Activated CD8-positive, alpha-beta memory T cell treated with anti-CD3 and anti-CD28 coated beads for 24 hours (primary cell): ENCODE data around the gene CRTC3.
"Not testable (repeated sequence)": the region's sequence is repeated elsewhere in the genome, so short reads cannot be mapped to it uniquely, and the experiment has no call there.

Experiments used
- DNase-seq: peaks from one replicate; pipeline ENCODE4 v3.0.0-alpha.2; 2020

The CRTC3 gene

GRCh38 chr15:90680371-90680935, 150.7 kb downstream of the CRTC3 start:
- no peak for DNase-seq

- DNase-seq = no peak
Observed at GRCh38 chr15:90681056-90681455, 151.3 kb downstream of the CRTC3 start.

DNA sequence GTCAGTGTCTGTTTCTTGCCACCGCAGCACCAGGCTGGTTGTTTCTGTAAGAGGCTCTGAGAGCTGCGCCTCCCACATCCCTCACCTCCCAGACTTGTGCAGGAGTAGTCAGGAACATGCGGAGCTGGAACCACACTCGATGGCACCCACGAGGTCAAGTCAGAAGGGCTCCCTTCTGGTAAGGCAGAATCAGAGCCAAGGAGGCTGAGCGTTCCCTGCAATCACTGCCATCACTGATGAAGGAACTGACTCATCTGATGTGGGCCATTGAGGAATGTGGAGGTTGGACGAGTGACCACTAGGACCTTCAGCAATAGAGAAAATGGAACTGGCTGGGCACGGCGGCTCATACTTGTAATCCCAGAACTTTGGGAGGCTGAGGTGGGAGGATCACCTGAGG, 151.8 kb downstream of the CRTC3 start:
- DNase-seq = no peak

DNA sequence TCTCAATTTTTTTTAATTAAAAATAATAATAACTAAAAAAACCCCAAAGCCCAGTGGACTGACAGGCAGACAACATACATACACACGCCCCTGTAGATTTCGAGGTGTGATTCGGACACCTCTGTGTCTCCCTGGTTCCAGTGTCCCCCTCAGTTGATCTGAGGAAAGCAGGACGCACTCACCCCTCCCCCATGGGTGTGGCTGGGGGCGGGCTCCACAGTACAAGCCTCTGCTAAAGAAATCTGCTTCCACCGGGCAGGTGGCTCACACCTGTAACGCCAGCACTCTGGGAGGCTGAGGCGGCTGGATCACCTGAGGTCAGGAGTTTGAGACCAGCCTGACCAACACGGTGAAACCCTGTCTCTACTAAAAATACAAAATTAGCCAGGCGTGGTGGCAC, 153.6 kb downstream of the CRTC3 start:
- DNase-seq = no peak

GRCh38 chr15:90683876-90684275, 154.2 kb downstream of the CRTC3 start:
- no peak for DNase-seq

- DNase-seq = no peak
Observed at GRCh38 chr15:90684281-90684680, 154.6 kb downstream of the CRTC3 start.

DNA sequence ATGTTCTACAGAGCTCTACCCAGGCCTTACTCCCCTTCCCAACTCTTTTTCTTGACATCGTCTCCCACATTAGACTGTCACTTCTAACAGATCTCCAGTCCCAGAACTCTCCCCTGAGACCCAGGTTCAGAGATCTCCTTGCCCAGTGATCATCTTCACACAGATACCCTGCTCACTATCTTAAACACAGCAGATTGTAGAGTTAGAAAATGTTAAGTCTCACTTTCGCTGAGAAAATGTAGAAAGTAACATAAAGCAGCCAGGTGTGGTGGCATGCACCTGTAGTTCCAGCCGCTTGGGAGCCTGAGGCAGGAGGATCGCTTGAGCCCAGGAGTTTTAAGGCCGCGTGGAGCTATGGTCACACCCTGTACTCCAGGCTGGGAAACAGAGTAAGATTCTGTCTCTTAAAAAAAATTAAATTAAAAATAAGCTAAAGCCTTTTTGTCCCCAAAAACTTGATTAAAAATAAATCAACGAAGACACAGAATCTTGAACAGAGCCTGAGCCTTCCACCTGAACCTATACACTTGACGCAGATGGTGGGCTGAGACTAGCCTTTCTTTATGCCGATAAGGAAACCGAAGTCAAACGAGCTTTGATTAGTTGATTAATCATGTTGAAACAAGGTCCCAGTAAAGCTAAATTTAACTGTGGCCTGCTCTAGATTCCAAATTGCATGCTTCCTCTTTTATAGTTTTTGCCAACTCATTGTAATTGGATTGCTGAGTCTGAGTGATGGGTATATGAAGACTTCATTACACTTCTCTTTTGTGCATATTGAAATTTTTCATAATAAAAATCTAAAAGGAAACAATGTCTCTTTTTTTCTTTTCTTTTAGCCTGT, 156.1 kb downstream of the CRTC3 start:
- DNase-seq = no peak

DNA sequence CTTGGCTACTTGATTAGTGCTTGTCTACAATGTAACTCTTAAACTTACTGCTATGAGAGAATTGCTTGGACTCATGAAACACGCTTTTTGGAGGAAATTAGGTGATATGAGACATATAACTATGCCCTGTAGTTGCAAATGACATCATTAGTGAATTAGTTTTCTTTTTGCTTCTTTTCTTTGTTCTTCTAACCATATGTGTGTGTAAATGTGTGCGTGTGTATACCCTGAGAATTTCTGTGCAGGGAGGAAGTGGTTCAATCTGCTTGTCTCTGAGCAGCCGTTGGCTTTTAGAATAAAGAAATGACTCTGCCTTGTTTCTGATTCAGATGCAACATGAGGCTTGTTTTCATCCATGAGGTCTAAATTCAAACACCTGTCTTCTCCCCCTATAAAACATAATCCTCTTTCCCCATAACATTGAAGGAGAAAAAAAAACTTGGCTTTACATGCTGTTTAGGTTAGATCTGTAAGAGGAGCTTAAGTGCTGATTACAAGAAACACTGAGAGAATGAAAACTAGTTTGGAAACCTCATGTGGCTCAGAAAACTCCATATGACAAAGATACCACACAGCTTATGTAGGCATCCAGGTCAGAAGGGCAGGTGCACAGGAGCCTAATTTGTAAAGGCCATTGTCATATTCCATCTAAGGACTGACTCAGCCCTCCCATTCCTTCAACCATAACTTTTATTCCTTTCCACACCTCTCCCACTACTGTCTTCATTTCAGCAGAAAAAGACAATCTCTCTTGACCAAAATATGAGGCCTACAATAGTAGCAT, 156.9 kb downstream of the CRTC3 start:
- DNase-seq = no peak

DNA sequence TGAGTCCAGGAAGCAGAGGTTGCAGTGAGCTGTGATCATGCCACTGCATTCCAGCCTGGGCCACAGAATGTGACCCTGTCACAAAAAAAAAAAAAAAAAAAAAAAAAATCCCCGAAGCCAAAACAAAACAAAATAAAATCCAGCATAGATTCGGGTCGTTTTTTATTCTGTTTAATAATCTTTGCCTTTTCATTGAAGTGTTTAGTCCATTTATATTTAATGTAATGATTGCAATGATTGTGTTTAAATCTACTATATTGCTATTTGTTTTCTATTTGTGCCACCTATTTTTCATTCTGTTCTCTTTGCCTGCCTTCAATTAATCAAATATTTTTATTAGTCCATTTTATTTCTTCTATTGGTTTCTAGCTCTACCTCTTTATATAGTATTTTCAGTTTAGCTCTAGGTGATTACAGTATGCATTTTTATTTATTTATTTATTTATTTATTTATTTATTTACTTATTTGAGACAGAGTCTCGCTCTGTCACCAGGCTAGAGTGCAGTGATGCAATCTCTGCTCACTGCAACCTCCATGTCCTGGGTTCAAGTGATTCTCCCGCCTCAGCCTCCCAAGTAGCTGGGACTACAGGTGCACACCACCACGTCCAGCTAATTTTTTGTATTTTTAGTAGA, 159.7 kb downstream of the CRTC3 start:
- not testable (repeated sequence) for DNase-seq

- DNase-seq = no peak
Observed at GRCh38 chr15:90690585-90690984, 160.9 kb downstream of the CRTC3 start.

GRCh38 chr15:90691369-90691768, 161.6 kb downstream of the CRTC3 start:
- no peak for DNase-seq

GRCh38 chr15:90691982-90692773, 162.5 kb downstream of the CRTC3 start:
- DNase-seq = no peak
